Measurements from ENCODE around the gene GAS2L3.

GRCh38 chr12:100534625-100535227, 38.8 kb upstream of the GAS2L3 start:
- TF ChIP-seq CTCF (IDR thresholded peaks at IDR 0.05; ENCODE audit: insufficient read depth, low read depth, low read length), result no peak
- TF ChIP-seq EZH2 (IDR thresholded peaks at IDR 0.05; ENCODE audit: insufficient read depth, low read length), result no peak
